Stimulated activated CD4-positive, alpha-beta T cell treated with anti-CD3 and anti-CD28 coated beads, Interleukin-15, amount 100 ng/mL, for 24 hours (primary cell): Measurements from ENCODE around the gene CTNND2.

Experiments
- DNase-seq: peaks from one replicate; pipeline ENCODE4 v3.0.0-alpha.2; 2020

Gene CTNND2

DNA sequence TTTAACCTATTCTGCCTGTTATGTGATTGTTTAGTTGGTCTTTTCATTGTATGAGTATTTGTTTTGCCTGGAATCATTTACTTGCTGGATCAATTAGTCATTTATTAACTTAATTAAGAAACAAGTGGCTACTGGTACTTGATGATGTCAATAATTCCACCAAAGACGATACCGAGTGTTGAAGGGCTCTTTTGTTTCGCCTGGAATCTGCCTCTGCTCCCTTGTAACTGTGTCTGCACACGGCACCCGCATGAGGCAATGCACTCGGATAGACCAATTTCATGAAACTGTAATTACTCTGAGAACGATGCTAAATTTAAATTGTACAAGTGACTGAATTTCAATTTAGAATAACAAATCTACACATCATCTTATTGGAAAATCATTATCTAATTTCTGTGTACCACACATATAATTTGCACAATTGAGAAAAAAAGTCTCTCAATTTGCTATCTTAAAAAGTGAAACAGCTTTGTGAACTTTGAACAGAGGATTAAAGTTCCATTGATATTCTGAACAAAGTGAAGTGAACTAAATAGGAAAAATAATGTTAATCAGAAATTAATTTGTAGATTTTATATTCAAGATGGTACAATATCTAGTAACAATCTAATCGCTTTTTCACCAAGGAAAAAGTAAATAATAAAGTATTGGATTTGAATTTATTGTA is 143.2 kb downstream of the CTNND2 start:
- no peak for DNase-seq

DNA sequence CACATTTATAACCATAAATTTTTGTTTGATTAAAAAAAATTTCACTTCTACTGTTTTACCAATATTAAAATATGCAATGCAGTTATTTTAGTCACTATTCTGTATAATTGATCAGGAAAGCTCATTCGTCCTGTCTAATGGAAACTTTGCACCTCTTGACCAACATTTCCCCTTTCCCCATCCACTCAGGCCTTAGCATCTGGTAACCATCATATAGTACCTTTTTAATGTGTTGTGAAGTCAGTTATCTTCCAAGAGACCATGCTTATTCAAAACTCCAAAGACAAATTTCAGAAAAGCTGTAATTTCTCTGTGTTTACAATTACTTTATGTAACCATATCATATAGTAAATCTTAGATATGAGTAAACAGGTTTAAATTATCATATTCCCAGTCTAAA is 145.9 kb downstream of the CTNND2 start:
- DNase-seq = no peak

DNA sequence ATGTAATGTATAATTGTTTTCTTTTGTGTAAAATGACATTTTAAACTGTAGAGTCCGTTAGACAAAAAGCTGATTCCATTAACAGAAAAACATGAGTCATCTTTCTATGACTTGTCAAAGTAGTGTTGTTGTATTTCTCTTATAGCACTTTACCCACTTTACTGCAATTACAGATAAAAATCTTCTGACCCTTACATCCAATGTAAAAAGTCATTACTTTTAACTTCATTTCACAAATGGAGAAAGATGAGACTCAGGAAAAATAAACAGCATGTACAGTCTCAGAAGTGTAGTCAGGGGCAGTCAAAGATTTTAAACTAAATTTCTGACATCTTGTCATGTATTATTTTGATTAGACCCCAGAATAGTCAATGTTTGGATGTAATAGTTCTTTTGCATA is 146.6 kb downstream of the CTNND2 start:
- DNase-seq = no peak

DNA sequence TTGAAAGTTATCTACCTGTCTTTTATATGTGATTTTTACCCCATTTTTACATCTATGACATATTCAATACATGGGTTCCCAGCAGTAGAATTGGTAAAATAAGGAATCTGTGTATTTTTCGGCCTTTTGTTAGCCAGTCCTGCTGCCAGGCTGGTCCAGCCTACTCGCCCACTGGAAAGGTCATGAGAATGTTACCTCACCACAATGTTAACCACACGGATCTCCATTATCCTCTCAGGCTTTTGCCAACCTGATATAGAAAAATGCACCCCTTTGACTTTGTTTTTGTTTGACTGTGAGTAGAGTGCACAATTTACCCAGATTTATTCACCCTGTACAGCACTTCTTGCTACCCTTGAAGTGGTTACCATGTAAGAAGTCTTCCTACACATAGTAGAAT is 167.2 kb downstream of the CTNND2 start:
- DNase-seq = no peak

DNA sequence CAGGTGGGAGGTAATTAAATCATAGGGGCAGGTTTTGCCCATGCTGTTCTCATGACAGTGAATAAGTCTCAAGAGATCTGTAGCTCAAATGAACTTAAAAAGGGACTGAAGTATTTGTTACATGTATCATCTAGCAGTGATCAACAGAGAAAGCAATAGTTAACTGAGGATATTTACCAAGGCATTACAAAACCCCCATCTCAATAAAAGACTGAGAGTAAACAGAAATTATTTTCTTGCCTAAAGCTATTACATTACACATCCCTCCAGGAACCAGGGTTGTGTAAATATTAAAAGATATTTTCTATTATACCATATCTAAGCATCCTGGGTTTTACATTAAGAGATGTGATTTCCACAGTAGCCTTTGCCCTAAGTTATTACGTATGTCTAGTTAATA is 169.9 kb downstream of the CTNND2 start:
- no peak for DNase-seq

DNA sequence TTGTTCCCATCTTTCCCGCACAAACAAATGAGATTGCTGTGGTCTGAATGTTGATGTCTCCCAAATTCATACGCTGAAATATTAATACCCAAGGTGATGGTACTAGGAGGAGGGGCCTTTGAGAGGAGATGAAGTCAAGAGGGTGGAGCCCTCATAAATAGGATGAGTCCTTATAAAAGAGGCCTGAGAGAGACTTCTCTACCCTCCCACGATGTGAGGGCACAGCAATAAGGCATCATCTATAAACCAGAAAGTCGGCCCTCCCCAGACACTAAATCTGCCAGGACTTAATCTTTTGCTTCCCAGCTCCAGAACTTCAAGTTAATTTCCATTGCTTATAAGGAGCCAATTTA is 170.4 kb downstream of the CTNND2 start:
- no peak for DNase-seq

DNA sequence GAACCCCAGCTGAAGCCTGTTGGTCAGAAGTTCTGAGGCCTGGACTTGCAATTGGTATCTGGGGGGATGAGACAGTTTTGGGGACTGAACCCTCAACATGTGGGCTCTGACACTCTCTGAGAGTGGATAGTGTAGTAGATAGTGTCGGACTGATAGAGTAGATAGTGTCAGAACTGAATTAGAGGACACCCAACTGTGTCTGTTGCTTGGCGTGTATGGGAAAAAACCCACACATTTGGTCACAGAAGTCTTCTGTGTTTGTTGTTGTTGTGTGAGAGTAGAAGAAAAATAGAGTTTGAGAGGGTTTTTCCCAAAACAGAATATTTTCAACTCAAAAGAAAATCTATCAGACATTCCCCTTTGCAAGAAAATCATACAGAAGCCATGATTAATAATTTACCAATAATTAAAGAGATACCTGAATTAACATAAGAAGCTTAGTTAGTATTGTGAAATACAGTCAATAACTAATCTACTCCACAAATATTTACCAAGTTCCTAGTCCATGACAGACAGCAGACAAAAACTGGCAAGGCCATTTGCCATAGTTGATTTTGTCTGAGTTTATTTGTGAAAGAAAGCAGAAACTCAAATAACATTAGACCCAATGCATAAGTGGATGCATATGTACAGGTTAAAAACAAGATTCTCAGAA is 170.9 kb downstream of the CTNND2 start:
- DNase-seq = no peak

DNA sequence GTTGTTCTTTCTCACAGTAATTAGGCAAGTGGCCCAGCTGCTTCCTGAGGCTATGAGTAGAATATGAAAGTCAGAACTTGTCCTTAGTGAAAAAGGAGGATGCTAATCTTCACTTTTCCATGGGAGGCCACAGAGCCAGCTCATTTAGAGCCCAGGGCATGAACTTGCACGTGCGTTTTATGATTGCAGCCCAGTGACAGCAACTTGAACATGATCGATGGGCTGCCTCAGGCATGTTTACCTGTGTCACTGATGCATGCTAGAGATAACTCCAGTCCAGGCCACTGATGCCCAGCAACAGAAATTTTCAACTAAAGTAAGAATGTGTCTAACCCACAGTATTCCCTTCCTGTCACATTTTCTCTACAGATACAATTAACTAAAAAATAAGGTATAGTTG is 179.3 kb downstream of the CTNND2 start:
- DNase-seq = no peak

DNA sequence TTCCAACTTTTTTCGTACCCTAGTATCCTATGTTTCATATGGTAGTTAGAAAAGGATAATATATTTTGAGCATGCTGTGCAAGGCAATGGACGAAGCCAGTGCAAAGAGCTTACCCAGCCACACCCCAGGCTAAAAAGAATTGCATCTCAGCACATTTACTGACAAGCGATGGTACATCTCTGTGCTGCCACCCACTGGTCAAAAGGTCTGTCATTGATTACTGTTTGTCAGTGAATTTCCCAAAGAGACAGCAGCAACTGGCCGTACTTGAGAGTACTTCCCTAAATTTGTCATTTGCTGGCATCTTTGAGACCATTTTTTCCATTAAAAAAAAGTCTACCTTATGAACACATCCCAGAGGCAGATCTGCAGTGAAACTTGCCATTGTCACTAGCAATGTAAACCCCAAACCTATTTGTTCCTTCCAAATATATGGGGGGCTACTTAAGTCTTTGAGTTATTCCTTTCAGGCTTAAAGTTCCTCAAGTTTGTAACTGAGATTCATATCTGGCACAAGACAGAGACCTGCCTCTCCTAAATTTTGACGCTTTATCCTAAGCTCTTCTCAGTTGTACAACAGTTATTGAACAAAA is 184.3 kb downstream of the CTNND2 start:
- peak; percentile 20 for DNase-seq

DNA sequence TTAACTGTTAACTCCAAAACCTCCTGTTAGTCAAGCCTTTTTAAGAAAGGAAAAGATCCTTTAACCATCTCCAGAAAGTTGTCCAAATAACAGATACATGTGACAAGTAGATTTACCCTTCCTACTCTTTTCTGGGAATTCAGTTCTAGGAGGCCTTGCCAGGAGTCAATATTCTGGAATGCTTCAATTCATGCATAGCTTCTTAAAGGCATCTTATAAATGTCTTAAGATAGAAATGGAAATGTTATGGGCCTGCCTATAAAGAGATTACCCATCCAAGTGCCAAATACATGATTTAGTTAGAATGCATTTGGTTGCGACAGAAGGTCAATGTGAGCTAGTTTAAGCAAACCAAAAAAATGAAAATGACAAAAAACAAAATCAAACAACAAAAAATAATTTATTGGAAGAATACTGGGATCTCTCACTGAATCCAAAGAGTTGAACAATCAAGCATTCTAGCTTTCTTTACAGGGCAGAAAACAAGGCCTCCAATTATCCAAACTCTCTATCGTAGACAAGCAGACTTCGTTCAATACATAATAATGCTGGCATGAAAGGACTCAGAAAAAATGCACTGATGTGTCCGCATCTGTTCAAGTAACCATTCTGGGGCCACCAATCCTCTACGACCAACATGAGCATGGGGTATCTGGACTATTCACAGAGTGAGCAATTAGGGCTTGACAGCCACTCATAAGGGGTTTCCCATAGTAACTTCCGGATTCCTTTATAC is 188.6 kb downstream of the CTNND2 start:
- no peak for DNase-seq

DNA sequence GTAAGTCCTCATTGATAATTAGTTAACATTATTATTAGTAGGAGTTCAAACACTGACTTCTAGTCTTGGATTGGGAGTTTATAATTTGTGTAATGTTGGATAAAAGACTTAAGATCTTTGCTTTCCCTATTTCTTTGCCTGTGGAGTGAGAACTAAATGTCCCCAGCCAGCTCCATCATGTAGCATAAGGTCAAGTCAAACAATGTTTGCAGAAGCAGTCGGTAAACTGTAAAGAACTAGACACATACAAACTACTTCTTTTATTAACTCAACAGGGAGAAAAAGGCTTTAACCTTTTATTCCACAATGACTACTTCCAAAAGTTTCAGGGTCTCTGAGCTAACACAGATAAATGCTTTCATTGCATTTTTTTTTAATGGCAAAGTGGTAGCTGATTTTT is 192.3 kb downstream of the CTNND2 start:
- DNase-seq = no peak

DNA sequence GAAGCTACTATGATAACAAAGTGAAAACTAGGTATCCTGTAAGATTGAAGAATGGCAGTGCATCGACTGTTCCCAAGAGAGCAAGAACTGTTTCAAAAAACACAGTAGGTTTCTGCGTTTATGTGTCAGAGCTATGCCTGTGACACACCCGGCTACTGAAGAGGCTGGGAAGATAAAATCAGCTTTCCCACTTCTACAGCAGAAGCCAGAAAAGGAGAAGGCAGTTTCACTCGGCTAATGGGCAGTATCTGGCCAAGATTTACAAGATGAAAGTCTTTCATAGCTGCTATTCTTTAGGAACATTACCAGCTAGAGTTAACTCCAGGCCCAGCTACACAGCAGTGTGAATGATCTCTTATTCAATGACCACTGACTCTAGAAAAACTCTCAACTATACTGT is 195.2 kb downstream of the CTNND2 start:
- no peak for DNase-seq

DNA sequence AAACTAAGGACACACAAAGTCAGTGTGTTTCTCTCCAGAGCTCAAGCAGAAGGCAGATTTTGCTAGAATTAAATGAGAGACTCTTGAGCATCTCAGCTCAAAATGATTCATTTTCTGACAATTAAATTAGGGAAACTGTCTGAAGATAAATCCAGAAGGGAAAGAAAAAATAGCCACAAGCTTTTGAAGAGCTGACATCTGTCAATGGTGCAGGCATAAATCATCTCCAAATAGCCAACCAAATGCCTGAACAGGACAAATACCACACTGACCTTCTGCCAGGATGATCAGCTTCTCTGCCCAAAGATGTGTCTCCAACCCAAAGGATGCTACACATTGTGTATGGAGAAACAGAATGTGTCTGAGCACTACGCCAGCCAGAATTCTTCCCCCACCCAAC is 199.3 kb downstream of the CTNND2 start:
- DNase-seq = no peak

DNA sequence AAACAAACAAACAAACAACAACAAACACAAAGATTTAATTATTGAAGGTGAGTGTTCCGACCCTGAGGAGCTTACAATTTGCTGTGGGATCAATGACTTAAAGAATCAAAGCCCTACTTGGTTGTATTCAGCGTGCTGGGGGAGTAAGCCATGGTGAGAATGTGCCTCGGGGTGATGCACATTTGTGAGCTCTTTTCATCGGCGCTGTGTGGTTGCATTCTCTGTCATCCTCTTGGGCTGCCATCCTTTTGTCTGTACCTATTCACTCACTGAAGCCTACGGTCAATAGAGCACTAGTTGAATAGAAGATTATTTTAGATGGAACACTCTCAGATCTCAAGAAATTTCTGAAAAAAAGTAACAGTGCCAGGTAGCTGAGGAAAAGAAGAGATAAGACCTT is 203.9 kb downstream of the CTNND2 start:
- no peak for DNase-seq

DNA sequence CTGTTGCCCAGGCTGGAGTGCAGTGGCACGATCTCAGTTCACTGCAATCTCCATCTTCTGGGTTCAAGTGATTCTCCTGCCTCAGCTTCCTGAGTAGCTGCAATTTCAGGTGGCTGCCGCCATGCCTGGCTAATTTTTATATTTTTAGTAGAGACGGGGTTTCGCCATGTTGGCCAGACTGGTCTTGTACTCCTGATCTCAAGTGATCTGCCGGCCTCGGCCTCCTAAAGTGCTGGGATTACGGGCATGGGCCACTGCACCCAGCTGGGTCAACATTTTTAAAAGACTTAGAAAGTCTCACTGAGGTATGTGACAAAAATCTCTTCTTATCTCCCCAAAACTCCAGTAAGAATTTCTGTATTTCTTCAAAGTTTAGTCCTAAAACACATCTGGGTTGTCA is 211.6 kb downstream of the CTNND2 start:
- no peak for DNase-seq

DNA sequence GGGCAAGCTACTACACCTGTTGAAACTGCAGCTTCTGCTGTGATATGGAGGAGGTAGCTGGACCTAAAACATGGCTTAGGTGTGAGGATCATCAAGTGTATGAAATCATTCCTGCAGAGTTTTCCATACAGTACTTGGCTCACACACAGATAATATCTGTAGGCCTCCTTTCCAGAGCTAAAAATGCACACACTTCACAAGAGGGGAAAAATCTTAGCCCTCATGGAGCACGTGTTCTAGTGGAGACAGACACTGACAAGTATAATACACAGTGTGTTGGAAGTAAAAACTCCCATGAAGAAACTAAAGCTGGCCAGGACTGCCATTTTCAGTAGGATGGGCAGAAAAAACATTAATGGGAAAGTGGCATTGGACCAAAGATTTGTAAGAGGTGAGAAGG is 216.7 kb downstream of the CTNND2 start:
- DNase-seq = no peak

DNA sequence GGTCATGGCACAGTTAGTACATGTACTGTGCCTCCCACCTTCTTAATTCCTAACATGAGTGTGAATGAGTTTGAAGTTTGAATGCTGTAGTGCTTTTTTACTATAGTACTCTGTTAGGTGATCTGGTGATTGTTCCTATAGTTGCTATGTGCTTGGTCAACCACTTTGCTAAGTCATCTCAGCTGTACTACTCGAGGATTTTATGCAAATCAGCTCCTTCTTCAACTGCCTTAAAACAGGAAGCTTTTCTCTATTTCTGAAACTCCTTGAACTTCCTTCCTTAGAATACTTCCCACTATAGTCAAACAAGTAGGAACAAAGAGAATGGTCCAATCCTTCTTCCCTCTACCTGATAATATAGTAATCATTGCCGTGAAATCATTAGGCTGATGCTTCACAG is 219.6 kb downstream of the CTNND2 start:
- DNase-seq = no peak

DNA sequence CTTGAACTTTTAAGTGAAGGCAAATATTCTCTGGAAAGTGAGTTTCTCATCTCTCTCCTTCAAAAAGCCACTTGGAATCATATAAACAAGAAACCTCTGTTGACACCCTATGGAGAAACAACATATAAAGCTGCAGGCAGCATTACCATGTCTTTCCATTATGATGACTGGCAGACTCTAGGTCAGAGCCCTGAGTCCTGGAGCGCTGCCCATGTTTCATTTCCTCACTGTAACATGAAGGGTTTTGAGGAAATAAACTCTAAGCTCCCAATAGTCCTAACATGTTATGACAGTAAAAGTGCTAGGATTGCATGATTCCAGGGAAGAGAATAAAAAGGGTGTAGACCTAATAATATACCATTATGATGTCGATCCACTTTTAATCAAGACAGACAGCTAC is 220.6 kb downstream of the CTNND2 start:
- DNase-seq = no peak

DNA sequence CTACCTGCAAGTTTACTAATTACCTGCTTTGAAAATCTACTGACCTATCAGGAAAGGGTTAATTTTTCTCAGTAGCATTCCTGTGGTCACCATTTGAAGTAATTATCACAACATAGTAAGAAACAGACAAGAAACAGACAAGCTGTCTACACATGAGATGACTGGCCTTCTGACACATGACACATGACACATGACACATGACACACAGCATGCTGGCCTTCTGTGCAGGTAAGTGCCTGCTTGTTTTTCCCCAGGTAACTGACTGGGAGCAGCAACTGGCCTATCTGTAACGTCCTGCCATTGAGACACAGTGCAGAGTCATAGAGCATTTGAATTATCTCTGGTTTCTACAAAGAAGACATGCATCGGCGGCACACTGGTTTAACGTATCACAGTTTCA is 222.4 kb downstream of the CTNND2 start:
- no peak for DNase-seq

DNA sequence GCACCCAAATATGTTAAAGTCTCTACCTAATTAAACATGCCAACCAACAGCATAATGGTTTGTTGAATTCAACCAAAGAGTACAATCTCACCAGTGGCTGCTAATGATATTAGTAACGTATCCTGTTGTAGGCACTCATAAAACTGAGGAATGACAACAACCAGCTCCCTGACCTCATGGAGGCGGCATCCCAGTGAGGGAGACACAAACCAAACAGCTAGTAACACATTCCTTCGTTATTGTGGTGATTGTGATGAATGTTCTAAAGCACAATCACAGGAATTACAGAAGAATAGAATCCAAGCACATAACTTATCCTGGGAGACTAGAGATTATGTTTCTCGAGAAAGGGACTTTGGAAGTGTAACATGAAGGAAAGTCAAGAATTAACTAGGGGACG is 224.6 kb downstream of the CTNND2 start:
- no peak for DNase-seq

DNA sequence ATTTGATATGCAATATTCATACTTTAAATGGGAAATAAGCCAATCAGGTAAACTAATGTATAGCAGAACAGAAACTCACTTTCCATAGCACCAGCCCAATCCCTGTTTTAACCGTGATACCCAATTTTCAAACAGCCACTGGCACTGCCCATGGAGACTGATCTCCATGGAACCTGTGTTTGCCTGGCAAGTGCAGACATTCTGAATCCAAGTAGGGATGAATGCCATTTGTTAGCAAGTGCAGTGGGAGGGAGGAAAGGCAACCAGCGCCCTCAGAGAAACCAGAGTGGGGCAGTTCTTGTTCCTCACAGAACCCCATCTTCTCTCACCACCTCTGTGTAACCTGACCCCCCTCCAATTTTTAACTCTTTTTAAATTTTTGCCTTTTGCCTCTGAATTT is 229.1 kb downstream of the CTNND2 start:
- no peak for DNase-seq

DNA sequence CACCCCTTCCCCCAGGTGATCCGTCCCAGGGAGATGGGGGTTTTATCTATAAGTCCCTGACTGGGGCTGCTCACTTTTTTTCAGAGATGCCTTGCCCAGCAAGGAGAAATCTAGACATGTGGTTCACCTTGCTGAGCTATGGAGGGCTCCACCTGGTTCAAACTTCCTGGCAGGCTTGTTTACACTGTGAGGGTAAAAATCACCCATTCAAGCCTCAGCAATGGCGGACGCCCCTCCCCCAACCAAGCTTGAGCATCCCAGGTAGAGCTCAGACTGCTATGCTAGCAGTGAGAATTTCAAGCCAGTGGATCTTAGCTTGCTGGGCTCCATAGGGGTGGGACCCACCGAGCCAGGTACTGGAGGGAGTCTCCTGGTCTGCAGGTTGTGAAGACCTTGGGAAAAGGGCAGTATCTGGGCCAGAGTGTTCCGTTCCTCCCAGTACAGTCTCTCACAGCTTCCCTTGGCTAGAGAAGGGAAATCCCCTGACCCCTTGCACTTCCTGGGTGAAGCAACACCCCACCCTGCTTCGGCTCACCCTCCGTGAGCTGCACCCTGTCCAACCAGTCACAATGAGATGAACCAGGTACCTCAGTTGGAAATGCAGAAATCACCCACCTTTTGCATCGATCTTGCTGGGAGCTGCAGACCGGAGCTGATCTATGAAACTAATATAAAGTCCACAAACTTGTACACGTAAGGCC is 231.7 kb downstream of the CTNND2 start:
- DNase-seq = no peak

DNA sequence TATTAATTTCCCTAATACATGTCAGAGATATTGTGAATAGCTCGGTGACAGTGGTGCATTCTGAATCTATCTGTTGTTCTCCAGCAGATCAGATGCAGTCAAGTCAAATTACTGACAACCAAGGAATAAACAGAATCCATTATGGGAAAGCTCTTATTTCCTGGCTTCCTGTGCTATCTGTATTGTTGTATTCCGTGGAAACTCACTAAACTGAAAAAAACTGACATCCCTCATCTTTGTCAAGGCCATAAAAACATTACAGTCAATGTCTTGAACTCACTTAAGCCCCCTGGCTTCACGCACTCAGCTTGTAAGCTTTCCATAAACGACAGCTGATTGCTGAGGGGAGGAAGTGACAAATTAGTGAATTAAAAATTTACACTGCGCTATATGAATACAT is 245.9 kb downstream of the CTNND2 start:
- no peak for DNase-seq

DNA sequence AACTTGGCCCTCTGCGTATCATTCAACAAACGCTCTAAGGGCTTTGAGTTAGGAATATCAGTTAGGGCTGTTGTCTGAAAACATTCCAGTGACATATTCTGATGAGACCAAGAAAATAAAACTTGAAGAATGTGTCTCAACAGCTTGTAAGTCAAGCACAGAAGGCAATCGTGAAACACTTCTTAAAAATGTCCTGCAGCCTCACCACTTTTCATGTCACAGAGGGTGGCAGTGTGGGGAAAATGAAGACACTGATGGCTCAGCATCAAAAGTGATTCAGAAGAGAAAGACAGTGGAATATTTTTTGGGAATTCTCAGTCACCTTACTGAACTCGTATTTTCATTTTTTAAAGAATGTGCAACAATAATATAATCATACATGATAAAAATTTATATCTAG is 247.3 kb downstream of the CTNND2 start:
- no peak for DNase-seq
